GM12892 (cell line): ENCODE data around the gene DNM3.

Experiments used
- POLR2A ChIP-seq: IDR thresholded peaks from 2 replicates; pipeline ENCODE4 v1.6.1; 2011; ENCODE audit warnings: low read depth, low read length, control low read depth
- POLR2AphosphoS5 ChIP-seq: IDR thresholded peaks from 2 replicates; pipeline ENCODE4 v1.6.1; 2011; ENCODE audit warnings: low read depth, low read length, control low read depth
- TAF1 ChIP-seq: IDR thresholded peaks from 2 replicates; pipeline ENCODE4 v1.6.1; 2011; ENCODE audit warnings: low read depth, mild to moderate bottlenecking, control low read depth, low read length, borderline replicate concordance

DNA sequence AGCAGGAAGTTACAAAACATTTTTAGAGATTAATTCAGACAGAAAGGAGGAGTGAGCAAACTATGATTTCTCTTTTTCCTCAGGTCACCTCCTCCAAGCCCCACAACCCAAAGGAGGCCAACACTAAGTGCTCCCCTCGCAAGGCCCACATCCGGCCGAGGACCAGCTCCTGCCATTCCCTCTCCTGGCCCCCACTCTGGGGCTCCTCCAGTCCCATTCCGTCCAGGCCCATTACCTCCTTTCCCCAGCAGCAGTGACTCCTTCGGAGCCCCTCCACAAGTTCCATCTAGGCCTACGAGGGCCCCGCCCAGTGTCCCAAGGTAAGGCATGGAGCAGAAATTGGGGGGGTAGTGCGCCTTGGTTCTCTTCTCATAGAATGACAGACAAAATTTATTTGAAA is 547.2 kb downstream of the DNM3 start:
- no peak for TF ChIP-seq POLR2A
- TF ChIP-seq TAF1 = no peak
- TF ChIP-seq POLR2AphosphoS5 = no peak
